ENCODE results near the gene IGSF6.
"Not testable (repeated sequence)": the region's sequence is repeated elsewhere in the genome, so short reads cannot be mapped to it uniquely, and the experiment has no call there.

Gene IGSF6

GRCh38 chr16:21647562-21648164 is 4.7 kb downstream of the IGSF6 start:
- FAIRE-seq (no peak), DNase-seq (ENCODE audit: insufficient read length) (no peak)
- TF ChIP-seq POLR2AphosphoS5 (IDR thresholded peaks at IDR 0.05; ENCODE audit: low read depth, low read length) (no peak), POLR2A (IDR thresholded peaks at IDR 0.05; ENCODE audit: low read depth, low read length) (no peak), TAF1 (IDR thresholded peaks at IDR 0.05; ENCODE audit: borderline replicate concordance, low read depth, low read length) (no peak)

GRCh38 chr16:21646721-21647561 is 5.5 kb downstream of the IGSF6 start:
- FAIRE-seq (peak; percentile 99), DNase-seq (ENCODE audit: insufficient read length) (peak; percentile 38)
- no peak for TF ChIP-seq TAF1 (IDR thresholded peaks at IDR 0.05; ENCODE audit: borderline replicate concordance, low read depth, low read length)
- TF ChIP-seq POLR2A (IDR thresholded peaks at IDR 0.05; ENCODE audit: low read depth, low read length): no peak
- 0 out of 2 replicates have a peak, but pooled peaks have one; percentile 20 for TF ChIP-seq POLR2AphosphoS5 (IDR thresholded peaks at IDR 0.05; ENCODE audit: low read depth, low read length)

GRCh38 chr16:21646091-21646490 is 6.3 kb downstream of the IGSF6 start:
- no peak for DNase-seq (ENCODE audit: insufficient read length)
- FAIRE-seq: no peak
- TF ChIP-seq POLR2A (IDR thresholded peaks at IDR 0.05; ENCODE audit: low read depth, low read length) (no peak), TAF1 (IDR thresholded peaks at IDR 0.05; ENCODE audit: borderline replicate concordance, low read depth, low read length) (no peak), POLR2AphosphoS5 (IDR thresholded peaks at IDR 0.05; ENCODE audit: low read depth, low read length) (no peak)

GRCh38 chr16:21645261-21645721 is 7.1 kb downstream of the IGSF6 start:
- DNase-seq (ENCODE audit: insufficient read length) (no peak), FAIRE-seq (peak; percentile 89)
- TF ChIP-seq POLR2A (IDR thresholded peaks at IDR 0.05; ENCODE audit: low read depth, low read length) (no peak), POLR2AphosphoS5 (IDR thresholded peaks at IDR 0.05; ENCODE audit: low read depth, low read length) (no peak), TAF1 (IDR thresholded peaks at IDR 0.05; ENCODE audit: borderline replicate concordance, low read depth, low read length) (no peak)

- FAIRE-seq: no peak
These were observed 7.7 kb downstream of the IGSF6 start for GRCh38 chr16:21644674-21645073.

GRCh38 chr16:21643785-21644184 is 8.6 kb downstream of the IGSF6 start:
- DNase-seq (ENCODE audit: insufficient read length): no peak
- no peak for FAIRE-seq
- TF ChIP-seq POLR2AphosphoS5 (IDR thresholded peaks at IDR 0.05; ENCODE audit: low read depth, low read length) (no peak), TAF1 (IDR thresholded peaks at IDR 0.05; ENCODE audit: borderline replicate concordance, low read depth, low read length) (no peak), POLR2A (IDR thresholded peaks at IDR 0.05; ENCODE audit: low read depth, low read length) (no peak)

More at GRCh38 chr16:21644674-21645073, 7.7 kb downstream of the IGSF6 start:
- no peak for DNase-seq (ENCODE audit: insufficient read length)
- no peak for TF ChIP-seq POLR2A (IDR thresholded peaks at IDR 0.05; ENCODE audit: low read depth, low read length)

GRCh38 chr16:21642861-21643260 is 9.5 kb downstream of the IGSF6 start:
- FAIRE-seq: no peak
- TF ChIP-seq TAF1 (IDR thresholded peaks at IDR 0.05; ENCODE audit: borderline replicate concordance, low read depth, low read length) (no peak), POLR2A (IDR thresholded peaks at IDR 0.05; ENCODE audit: low read depth, low read length) (no peak), POLR2AphosphoS5 (IDR thresholded peaks at IDR 0.05; ENCODE audit: low read depth, low read length) (no peak)

GRCh38 chr16:21641916-21642315 is 10.5 kb downstream of the IGSF6 start:
- TF ChIP-seq TAF1 (IDR thresholded peaks at IDR 0.05; ENCODE audit: borderline replicate concordance, low read depth, low read length) (no peak), POLR2AphosphoS5 (IDR thresholded peaks at IDR 0.05; ENCODE audit: low read depth, low read length) (no peak), POLR2A (IDR thresholded peaks at IDR 0.05; ENCODE audit: low read depth, low read length) (no peak)
- FAIRE-seq (no peak), DNase-seq (ENCODE audit: insufficient read length) (no peak)

More at GRCh38 chr16:21642861-21643260, 9.5 kb downstream of the IGSF6 start:
- DNase-seq (ENCODE audit: insufficient read length): no peak

- TF ChIP-seq POLR2AphosphoS5 (IDR thresholded peaks at IDR 0.05; ENCODE audit: low read depth, low read length): no peak
- TF ChIP-seq TAF1 (IDR thresholded peaks at IDR 0.05; ENCODE audit: borderline replicate concordance, low read depth, low read length): no peak
- TF ChIP-seq POLR2A (IDR thresholded peaks at IDR 0.05; ENCODE audit: low read depth, low read length): no peak
- FAIRE-seq (no peak), DNase-seq (ENCODE audit: insufficient read length) (no peak)
These were observed 12.9 kb downstream of the IGSF6 start for GRCh38 chr16:21639493-21639892.

- no peak for TF ChIP-seq TAF1 (IDR thresholded peaks at IDR 0.05; ENCODE audit: borderline replicate concordance, low read depth, low read length)
- no peak for TF ChIP-seq POLR2AphosphoS5 (IDR thresholded peaks at IDR 0.05; ENCODE audit: low read depth, low read length)
- TF ChIP-seq POLR2A (IDR thresholded peaks at IDR 0.05; ENCODE audit: low read depth, low read length): no peak
- DNase-seq (ENCODE audit: insufficient read length): no peak
- FAIRE-seq: no peak
These were observed 13.8 kb downstream of the IGSF6 start for GRCh38 chr16:21638573-21638975.

GRCh38 chr16:21637032-21637968 is 15.1 kb downstream of the IGSF6 start:
- no peak for TF ChIP-seq POLR2A (IDR thresholded peaks at IDR 0.05; ENCODE audit: low read depth, low read length)
- no peak for TF ChIP-seq POLR2AphosphoS5 (IDR thresholded peaks at IDR 0.05; ENCODE audit: low read depth, low read length)
- no peak for TF ChIP-seq TAF1 (IDR thresholded peaks at IDR 0.05; ENCODE audit: borderline replicate concordance, low read depth, low read length)
- FAIRE-seq: no peak
- DNase-seq (ENCODE audit: insufficient read length): no peak

GRCh38 chr16:21635694-21636093 is 16.7 kb downstream of the IGSF6 start:
- DNase-seq (ENCODE audit: insufficient read length); FAIRE-seq: not testable (repeated sequence)
